Activated T-helper 9 cell treated with anti-CD3 and anti-CD28 coated beads, Interleukin-2, amount 50 U/mL, for 16 hours (primary cell): ENCODE measurements around the gene CYP4F11.
"Not testable (repeated sequence)": the region's sequence is repeated elsewhere in the genome, so short reads cannot be mapped to it uniquely, and the experiment has no call there.

ENCODE experiments used
- DNase-seq: peaks from one replicate; pipeline ENCODE4 v3.0.0-alpha.2; 2020; ENCODE audit warnings: low read depth

The CYP4F11 gene

DNA sequence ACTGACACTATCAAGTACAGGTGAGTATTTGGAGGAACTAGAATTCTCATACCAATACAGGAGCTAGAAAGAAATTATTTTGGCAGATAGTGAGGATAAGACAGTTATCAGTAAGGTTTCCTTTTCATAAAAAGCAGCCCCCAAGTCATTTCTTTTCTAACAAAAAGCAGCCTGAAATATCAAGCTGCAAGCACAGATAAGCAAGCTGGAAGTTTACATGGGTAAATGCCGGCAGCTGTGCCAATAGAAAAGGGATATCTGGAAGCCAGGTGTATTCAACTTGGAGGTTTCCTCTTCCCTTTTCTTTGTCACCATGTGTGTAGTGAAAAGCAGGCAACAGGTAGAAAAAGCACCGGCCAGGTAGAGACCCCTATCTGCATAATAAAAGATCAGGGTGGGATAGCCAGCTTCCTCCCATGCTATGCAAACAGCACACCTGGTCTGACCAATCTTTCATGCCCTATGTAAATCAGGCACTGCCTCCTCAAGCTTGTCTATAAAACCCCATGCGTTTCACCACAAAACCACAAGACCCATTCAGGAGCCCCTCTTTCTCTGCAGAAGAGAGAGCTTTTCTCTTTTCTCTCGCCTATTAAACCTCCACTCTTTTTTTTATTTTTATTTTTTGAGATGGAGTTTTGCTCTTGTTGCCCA lies 59.4 kb downstream of the CYP4F11 start:
- DNase-seq: no peak

DNA sequence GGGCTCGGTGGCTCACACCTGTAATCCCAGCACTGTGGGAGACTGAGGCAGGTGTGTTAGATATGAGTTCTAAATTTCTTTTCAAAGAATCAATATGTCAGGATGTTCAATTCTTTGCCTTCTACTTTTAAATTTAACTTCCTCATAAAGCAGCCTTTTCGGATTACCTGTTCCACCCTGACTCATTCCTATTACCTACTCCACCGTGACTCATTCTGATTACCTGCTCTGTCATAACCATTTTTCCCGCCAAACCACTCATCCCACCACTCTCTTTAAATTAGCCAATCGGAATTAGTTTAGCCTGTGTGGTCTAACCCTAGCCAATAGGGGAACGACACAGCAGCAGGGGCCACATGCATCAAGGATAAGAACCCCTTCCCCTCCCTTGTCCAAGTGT lies 60.6 kb downstream of the CYP4F11 start:
- DNase-seq: not testable (repeated sequence)

DNA sequence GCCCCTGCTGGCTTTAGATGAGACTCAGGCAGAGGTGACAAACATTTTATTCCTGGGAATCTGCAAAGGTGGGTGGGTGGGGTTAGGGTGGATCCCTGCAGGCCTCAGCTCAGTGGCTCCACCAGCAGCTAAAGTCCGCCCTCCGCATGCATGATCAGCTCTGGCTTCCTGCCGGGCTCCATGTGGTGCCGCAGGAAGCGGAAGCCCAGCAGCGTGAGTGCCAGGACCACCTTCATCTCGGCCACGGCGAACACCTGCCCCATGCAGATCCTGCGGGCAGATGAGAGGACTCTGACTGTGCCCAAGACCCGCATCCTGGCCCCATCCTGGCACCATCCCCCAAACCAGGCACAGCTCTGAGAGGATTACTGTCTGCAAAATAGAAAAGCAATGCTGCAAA lies 62.8 kb downstream of the CYP4F11 start:
- DNase-seq: no peak

DNA sequence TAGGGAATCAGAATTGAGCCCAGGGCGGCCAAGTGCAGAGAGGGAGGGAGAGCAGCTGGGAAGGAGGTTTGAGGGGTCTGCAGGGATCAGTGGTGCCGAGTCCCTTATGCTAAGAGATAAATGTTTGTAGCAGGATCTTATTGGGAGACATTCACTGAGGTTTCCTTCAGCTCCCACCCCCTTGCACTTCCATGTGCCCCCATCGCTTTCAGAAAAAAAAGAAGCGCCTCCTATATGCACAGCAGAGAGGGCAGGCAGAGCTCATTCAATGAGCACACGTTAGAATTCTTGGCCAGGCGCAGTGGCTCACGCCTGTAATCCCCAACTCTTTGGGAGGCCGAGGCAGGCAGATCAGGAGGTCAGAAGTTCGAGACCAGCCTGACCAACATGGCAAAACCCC lies 64.5 kb downstream of the CYP4F11 start:
- DNase-seq: no peak

DNA sequence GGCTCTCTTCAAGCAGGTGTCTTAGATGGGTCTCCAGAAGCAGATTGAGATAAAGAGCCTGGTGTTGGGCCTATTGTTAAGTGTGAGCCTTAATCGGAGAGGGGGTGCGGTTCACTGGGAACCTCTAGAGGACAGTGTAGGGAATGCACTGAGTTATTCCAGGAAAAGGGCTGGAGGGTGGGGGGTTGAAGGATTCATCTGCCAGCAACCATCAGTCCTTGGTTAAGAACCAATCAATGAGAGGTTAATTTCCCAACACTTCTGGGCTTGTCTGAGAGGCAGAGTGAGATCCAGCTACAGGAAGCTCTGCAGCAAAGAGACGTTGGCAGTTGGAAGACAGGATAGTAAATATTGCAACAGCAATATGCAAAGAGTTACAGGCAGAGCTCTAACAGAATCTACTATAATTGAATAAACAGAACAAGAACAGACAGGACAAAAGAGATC lies 65.2 kb downstream of the CYP4F11 start:
- no peak for DNase-seq

DNA sequence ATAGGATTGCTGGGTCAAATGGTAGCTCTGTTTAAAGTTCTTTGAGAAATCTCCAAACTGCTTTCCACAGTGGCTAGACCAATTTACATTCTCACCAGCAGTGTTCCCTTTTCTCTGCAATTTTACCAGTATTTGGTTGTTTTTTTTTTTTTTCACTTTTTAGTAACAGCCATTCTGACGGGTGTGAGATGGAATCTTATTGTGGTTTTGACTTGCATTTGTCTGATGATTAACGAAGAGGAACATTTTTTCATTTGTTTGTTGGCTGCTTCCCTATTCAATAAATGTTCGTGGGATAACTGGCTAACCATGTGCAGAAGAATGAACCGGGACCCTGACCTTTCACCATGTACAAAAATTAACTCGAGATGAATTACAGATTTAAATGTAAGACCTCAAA lies 67.7 kb downstream of the CYP4F11 start:
- DNase-seq: no peak

DNA sequence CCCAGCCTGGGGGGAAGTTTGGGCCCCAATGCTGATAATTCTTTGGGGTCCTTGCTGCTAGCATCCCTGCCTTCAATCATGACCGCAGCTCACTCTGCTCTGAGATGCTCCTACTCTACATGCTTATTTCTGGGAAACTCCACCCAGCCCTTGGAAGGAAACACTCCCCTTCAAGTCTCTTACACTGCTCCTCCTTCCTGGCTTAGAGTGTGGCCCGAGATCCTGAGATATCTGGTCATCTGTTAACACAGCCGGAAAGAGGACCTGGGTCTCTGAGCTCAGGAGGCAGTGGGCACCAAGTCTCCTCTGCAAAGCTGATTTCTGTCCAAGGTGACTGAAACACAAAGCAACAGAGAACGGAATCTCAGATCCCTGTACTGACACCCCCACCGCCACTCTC lies 69.5 kb downstream of the CYP4F11 start:
- no peak for DNase-seq

DNA sequence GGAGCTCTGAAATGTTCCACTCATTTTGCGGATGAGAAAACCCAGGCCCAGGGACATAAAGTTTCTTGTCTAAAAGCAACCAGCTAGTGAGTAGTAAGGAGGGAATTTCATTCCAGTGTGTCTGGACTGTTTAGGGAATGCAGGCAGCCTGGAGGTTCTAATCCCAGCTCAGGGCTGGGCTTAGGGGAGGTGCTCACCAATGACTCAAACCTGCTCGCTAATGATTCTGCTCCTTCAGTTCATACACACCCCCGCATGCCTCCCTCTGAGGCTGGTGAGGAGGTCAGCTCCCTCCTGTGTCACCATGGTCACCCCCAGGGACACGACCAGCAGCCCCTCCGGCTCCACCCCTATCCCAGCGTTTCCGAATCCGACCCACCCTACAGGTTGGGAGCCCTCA lies 71.1 kb downstream of the CYP4F11 start:
- no peak for DNase-seq

DNA sequence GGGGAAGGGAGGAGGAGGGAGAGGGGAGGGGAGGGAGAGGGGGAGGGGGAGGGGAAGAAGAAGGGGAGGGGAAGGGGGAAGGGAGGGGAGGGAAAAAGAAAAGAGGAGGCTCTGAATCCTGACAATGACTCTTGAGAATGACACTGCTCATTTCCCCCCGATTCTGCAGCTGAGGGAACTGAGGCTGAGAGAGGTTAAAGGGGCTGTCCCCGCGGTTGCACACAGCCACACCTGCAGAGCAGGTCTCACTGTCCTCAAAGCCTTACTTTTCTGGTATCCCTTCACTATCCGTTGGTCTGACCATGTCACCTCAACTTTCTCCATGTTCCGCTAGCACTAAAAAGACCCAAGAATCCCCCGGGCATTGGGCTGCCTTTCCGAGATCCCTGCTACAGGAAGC lies 71.9 kb downstream of the CYP4F11 start:
- no peak for DNase-seq
